ENCODE results near the gene SBF1.

The SBF1 gene

GRCh38 chr22:50486561-50487289, 11.9 kb upstream of the SBF1 start, which contains the start of gene MIOX:
MIOX (plus strand) TSS chr22:50486859; CDS start chr22:50486898, 39 bp downstream.
- no peak within 1 kb of the TSS for H3K9ac ChIP-seq (ENCODE audit: low read length)
- H3K4me1 ChIP-seq (ENCODE audit: control insufficient read depth in 1 of 2, insufficient read depth in 2 of 2, low read length in 2 of 2) = no peaks in the 10 kb centered on the region
- no peak within 1 kb of the TSS for H3K23ac ChIP-seq (ENCODE audit: low read length)
- no peak within 1 kb of the TSS for H2BK120ac ChIP-seq (ENCODE audit: insufficient read depth, low read length, poor library complexity)
- H3K36me3 ChIP-seq (ENCODE audit: control insufficient read depth in 1 of 2, insufficient read depth in 2 of 2, low read length in 2 of 2) = no peaks in the 10 kb centered on the region
- H2BK5ac ChIP-seq (ENCODE audit: low read depth, low read length, poor library complexity) = no peak within 1 kb of the TSS
- WGBS (ENCODE audit: extremely low coverage, insufficient coverage, insufficient read length) = no CpG with 5 or more reads among the region's 23 CpGs
- no peaks in the 10 kb centered on the region for H3K9me3 ChIP-seq (ENCODE audit: insufficient read depth, low read depth, low read length)
- no peak within 1 kb of the TSS for H3K18ac ChIP-seq (ENCODE audit: low read length)
- no peak within 1 kb of the TSS for H2BK12ac ChIP-seq (ENCODE audit: low read length)
- no peak within 1 kb of the TSS for H3K14ac ChIP-seq (ENCODE audit: low read length)
- no peak within 1 kb of the TSS for H4K12ac ChIP-seq (ENCODE audit: low read depth, low read length)
- H2AK5ac ChIP-seq (ENCODE audit: low read length) = no peak within 1 kb of the TSS
- no peak within 1 kb of the TSS for H4K8ac ChIP-seq (ENCODE audit: low read depth, low read length)
- no peak within 1 kb of the TSS for H3K4me3 ChIP-seq (ENCODE audit: low read depth, low read length)
- no peaks in the 10 kb centered on the region for H3K79me2 ChIP-seq (ENCODE audit: control insufficient read depth, insufficient read depth, low read length, poor library complexity)
- H3K27ac ChIP-seq (ENCODE audit: low read depth, low read length) = no peak within 1 kb of the TSS
- peaks cover 3% of the 10 kb centered on the region for H3K27me3 ChIP-seq (ENCODE audit: insufficient read depth, low read length)
- no peak within 1 kb of the TSS for H3K4me2 ChIP-seq (ENCODE audit: low read length)
- no peak within 1 kb of the TSS for H2AFZ ChIP-seq (ENCODE audit: insufficient read depth, low read length, poor library complexity)
- H3K79me1 ChIP-seq (ENCODE audit: low read length) = peaks cover 2% of the 10 kb centered on the region
- no peak within 1 kb of the TSS for H4K91ac ChIP-seq (ENCODE audit: low read depth, low read length)
- no peak within 1 kb of the TSS for H3K4ac ChIP-seq (ENCODE audit: low read depth, low read length)
- peak; percentile 72 to 75 for DNase-seq

- Histone ChIP-seq H2AK5ac (ENCODE audit: low read length) (no peak overlapping the region), H2AFZ (ENCODE audit: insufficient read depth, low read length, poor library complexity) (no peak overlapping the region), H2BK120ac (ENCODE audit: insufficient read depth, low read length, poor library complexity) (no peak overlapping the region), H3K18ac (ENCODE audit: low read length) (no peak overlapping the region), H3K4me2 (ENCODE audit: low read length) (no peak overlapping the region), H3K79me1 (ENCODE audit: low read length) (peaks cover 7% of the 10 kb centered on the region), H3K36me3 (ENCODE audit: control insufficient read depth in 1 of 2, insufficient read depth in 2 of 2, low read length in 2 of 2) (no peaks in the 10 kb centered on the region), H2BK12ac (ENCODE audit: low read length) (no peak overlapping the region), H3K27ac (ENCODE audit: low read depth, low read length) (no peak overlapping the region), H2BK5ac (ENCODE audit: low read depth, low read length, poor library complexity) (no peak overlapping the region), H3K9me3 (ENCODE audit: insufficient read depth, low read depth, low read length) (peaks cover 2% of the 10 kb centered on the region), H3K4me1 (ENCODE audit: control insufficient read depth in 1 of 2, insufficient read depth in 2 of 2, low read length in 2 of 2) (peaks cover 4% of the 10 kb centered on the region in 2 experiments), H3K79me2 (ENCODE audit: control insufficient read depth, insufficient read depth, low read length, poor library complexity) (peaks cover 2% of the 10 kb centered on the region), H3K4ac (ENCODE audit: low read depth, low read length) (no peak overlapping the region), H4K91ac (ENCODE audit: low read depth, low read length) (no peak overlapping the region), H3K4me3 (ENCODE audit: low read depth, low read length) (no peak overlapping the region), H4K8ac (ENCODE audit: low read depth, low read length) (no peak overlapping the region), H3K27me3 (ENCODE audit: insufficient read depth, low read length) (peaks cover 11% of the 10 kb centered on the region), H3K14ac (ENCODE audit: low read length) (no peak overlapping the region), H4K12ac (ENCODE audit: low read depth, low read length) (no peak overlapping the region), H3K23ac (ENCODE audit: low read length) (no peak overlapping the region), H3K9ac (ENCODE audit: low read length) (no peak overlapping the region)
- DNase-seq = peak; percentile 90 to 91
- WGBS (ENCODE audit: extremely low coverage, insufficient coverage, insufficient read length) = no CpG with 5 or more reads among the region's 29 CpGs
Observed at GRCh38 chr22:50485221-50486131, 10.6 kb upstream of the SBF1 start.

- Histone ChIP-seq H3K9ac (ENCODE audit: low read length) (no peak overlapping the region), H4K12ac (ENCODE audit: low read depth, low read length) (no peak overlapping the region), H2BK12ac (ENCODE audit: low read length) (no peak overlapping the region), H3K23ac (ENCODE audit: low read length) (no peak overlapping the region), H3K27ac (ENCODE audit: low read depth, low read length) (no peak overlapping the region), H3K4me3 (ENCODE audit: low read depth, low read length) (no peak overlapping the region), H4K91ac (ENCODE audit: low read depth, low read length) (no peak overlapping the region), H4K8ac (ENCODE audit: low read depth, low read length) (no peak overlapping the region), H2AFZ (ENCODE audit: insufficient read depth, low read length, poor library complexity) (no peak overlapping the region), H2BK120ac (ENCODE audit: insufficient read depth, low read length, poor library complexity) (no peak overlapping the region), H3K4ac (ENCODE audit: low read depth, low read length) (no peak overlapping the region), H3K36me3 (ENCODE audit: control insufficient read depth in 1 of 2, insufficient read depth in 2 of 2, low read length in 2 of 2) (no peaks in the 10 kb centered on the region), H3K27me3 (ENCODE audit: insufficient read depth, low read length) (peaks cover 17% of the 10 kb centered on the region), H3K14ac (ENCODE audit: low read length) (no peak overlapping the region), H3K79me1 (ENCODE audit: low read length) (peaks cover 7% of the 10 kb centered on the region), H3K4me1 (ENCODE audit: control insufficient read depth in 1 of 2, insufficient read depth in 2 of 2, low read length in 2 of 2) (peaks cover 4% of the 10 kb centered on the region in 2 experiments), H3K9me3 (ENCODE audit: insufficient read depth, low read depth, low read length) (peaks cover 7% of the 10 kb centered on the region), H2BK5ac (ENCODE audit: low read depth, low read length, poor library complexity) (no peak overlapping the region), H3K18ac (ENCODE audit: low read length) (no peak overlapping the region), H3K4me2 (ENCODE audit: low read length) (no peak overlapping the region), H2AK5ac (ENCODE audit: low read length) (no peak overlapping the region), H3K79me2 (ENCODE audit: control insufficient read depth, insufficient read depth, low read length, poor library complexity) (peaks cover 2% of the 10 kb centered on the region)
- WGBS (ENCODE audit: extremely low coverage, insufficient coverage, insufficient read length) = no CpG with 5 or more reads among the region's 31 CpGs
- DNase-seq = no peak
Observed at GRCh38 chr22:50483977-50484853, 9.4 kb upstream of the SBF1 start.

DNA sequence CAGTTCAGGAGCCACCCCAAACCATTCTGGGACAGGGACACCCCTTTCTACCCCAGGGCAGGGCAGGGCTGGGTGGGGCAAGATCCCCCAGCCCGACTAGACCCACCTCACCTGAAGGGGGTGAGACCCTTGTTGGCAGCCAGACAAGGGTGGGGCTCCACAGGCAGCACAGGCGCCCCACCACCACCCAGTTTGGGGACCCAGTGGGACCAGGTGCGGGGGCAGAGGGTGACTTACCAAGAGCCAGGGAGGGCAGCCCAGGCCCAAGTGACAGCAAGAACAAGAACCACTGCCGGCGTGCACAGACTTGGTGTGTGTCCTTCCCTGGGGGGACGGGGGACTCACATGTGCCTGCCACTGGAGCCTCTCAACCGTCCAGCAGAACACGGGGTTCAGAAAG, 8.7 kb upstream of the SBF1 start:
- Histone ChIP-seq H3K27me3 (ENCODE audit: insufficient read depth, low read length) (peaks cover 17% of the 10 kb centered on the region), H2AFZ (ENCODE audit: insufficient read depth, low read length, poor library complexity) (no peak overlapping the region), H3K18ac (ENCODE audit: low read length) (no peak overlapping the region), H2BK12ac (ENCODE audit: low read length) (no peak overlapping the region), H3K9ac (ENCODE audit: low read length) (no peak overlapping the region), H3K23ac (ENCODE audit: low read length) (no peak overlapping the region), H3K79me2 (ENCODE audit: control insufficient read depth, insufficient read depth, low read length, poor library complexity) (peaks cover 2% of the 10 kb centered on the region), H3K4me1 (ENCODE audit: control insufficient read depth in 1 of 2, insufficient read depth in 2 of 2, low read length in 2 of 2) (peaks cover 4% of the 10 kb centered on the region in 2 experiments), H4K12ac (ENCODE audit: low read depth, low read length) (no peak overlapping the region), H3K4ac (ENCODE audit: low read depth, low read length) (no peak overlapping the region), H3K4me2 (ENCODE audit: low read length) (no peak overlapping the region), H3K4me3 (ENCODE audit: low read depth, low read length) (no peak overlapping the region), H3K36me3 (ENCODE audit: control insufficient read depth in 1 of 2, insufficient read depth in 2 of 2, low read length in 2 of 2) (no peaks in the 10 kb centered on the region), H2BK120ac (ENCODE audit: insufficient read depth, low read length, poor library complexity) (no peak overlapping the region), H4K91ac (ENCODE audit: low read depth, low read length) (no peak overlapping the region), H2AK5ac (ENCODE audit: low read length) (no peak overlapping the region), H2BK5ac (ENCODE audit: low read depth, low read length, poor library complexity) (no peak overlapping the region), H3K9me3 (ENCODE audit: insufficient read depth, low read depth, low read length) (peaks cover 7% of the 10 kb centered on the region), H3K27ac (ENCODE audit: low read depth, low read length) (no peak overlapping the region), H3K14ac (ENCODE audit: low read length) (no peak overlapping the region), H3K79me1 (ENCODE audit: low read length) (peaks cover 7% of the 10 kb centered on the region), H4K8ac (ENCODE audit: low read depth, low read length) (no peak overlapping the region)
- DNase-seq = no peak
- no CpG with 5 or more reads among the region's 8 CpGs for WGBS (ENCODE audit: extremely low coverage, insufficient coverage, insufficient read length)

Measured in trophoblast cell (in vitro differentiated cells and primary cell).